DND-41 (cell line): Measurements from ENCODE around the gene ZDHHC14.

Experiments used
- ATAC-seq: fragments of 200-7000 bp; cut with Tn5 transposase; 3 replicates; pipeline ENCODE4 v1.9.1; 2021; ENCODE audit warnings: low read depth; ENCODE audit not compliant: insufficient read depth
- DNase-seq: peaks from one replicate; pipeline ENCODE4 v3.0.0-alpha.2; 2020
- H2AFZ ChIP-seq: 2 replicates; pipeline ENCODE4 v1.6.0; 2012; ENCODE audit warnings: low read depth, low read length
- H3K27ac ChIP-seq: 2 replicates; pipeline ENCODE4 v1.5.1; 2012; ENCODE audit warnings: low read length, inconsistent platforms
- H3K27me3 ChIP-seq: fragments of 200-600 bp; sonication (generic); 2 replicates; pipeline ENCODE4 v1.6.0; 2012; ENCODE audit warnings: low read length, mild to moderate bottlenecking, inconsistent platforms; ENCODE audit not compliant: insufficient read depth, poor library complexity
- H3K36me3 ChIP-seq: 2 replicates; pipeline ENCODE4 v1.5.1; 2012; ENCODE audit warnings: low read length, inconsistent platforms; ENCODE audit not compliant: insufficient read depth
- H3K4me1 ChIP-seq: 2 replicates; pipeline ENCODE4 v1.5.1; 2012; ENCODE audit warnings: mild to moderate bottlenecking, low read length; ENCODE audit not compliant: insufficient read depth
- H3K4me2 ChIP-seq: 2 replicates; pipeline ENCODE4 v1.6.0; 2012; ENCODE audit warnings: mild to moderate bottlenecking, moderate library complexity, low read length, inconsistent platforms; ENCODE audit not compliant: insufficient read depth
- H3K4me3 ChIP-seq, 2 experiments: fragments of 200-600 bp in 1 of 2; shearing (Covaris generic) in 1 of 2; 2 replicates each; pipeline ENCODE4 v1.5.1; 2012 to 2016; ENCODE audit warnings: inconsistent platforms in 2 of 2, low read length in 2 of 2, mild to moderate bottlenecking in 2 of 2, low read depth in 1 of 2, moderate library complexity in 1 of 2
- H3K79me2 ChIP-seq: 2 replicates; pipeline ENCODE4 v1.6.0; 2012; ENCODE audit warnings: low read length, inconsistent platforms; ENCODE audit not compliant: insufficient read depth
- H3K9ac ChIP-seq: 2 replicates; pipeline ENCODE4 v1.6.0; 2012; ENCODE audit warnings: low read depth, mild to moderate bottlenecking, inconsistent platforms, low read length, moderate library complexity
- H3K9me3 ChIP-seq: 2 replicates; pipeline ENCODE4 v1.5.1; 2012; ENCODE audit warnings: low read length, moderate library complexity, mild to moderate bottlenecking, inconsistent platforms; ENCODE audit not compliant: insufficient read depth, severe bottlenecking
- H4K20me1 ChIP-seq: 2 replicates; pipeline ENCODE4 v1.6.0; 2012; ENCODE audit warnings: low read length; ENCODE audit not compliant: insufficient read depth
- CTCF ChIP-seq: IDR thresholded peaks from 2 replicates; pipeline ENCODE4 v1.5.1; 2012; ENCODE audit warnings: borderline replicate concordance, low read length, moderate library complexity, mild to moderate bottlenecking; ENCODE audit not compliant: poor library complexity, severe bottlenecking; ENCODE audit errors: extremely low read depth
- EZH2 ChIP-seq: IDR thresholded peaks from 3 replicates; pipeline ENCODE4 v1.6.1; 2012; ENCODE audit warnings: borderline replicate concordance, low read depth, mild to moderate bottlenecking, moderate library complexity, low read length, inconsistent platforms; ENCODE audit not compliant: severe bottlenecking

ZDHHC14 gene

GRCh38 chr6:157709555-157709954, 328.6 kb downstream of the ZDHHC14 start:
- ATAC-seq (no peak), DNase-seq (no peak)
- no peak overlapping the region for H3K27ac ChIP-seq
- no peak overlapping the region for H2AFZ ChIP-seq
- peaks cover 11% of the 10 kb centered on the region for H3K27me3 ChIP-seq
- no peaks in the 10 kb centered on the region for H3K4me1 ChIP-seq
- H3K79me2 ChIP-seq, result no peaks in the 10 kb centered on the region
- H3K4me2 ChIP-seq, result no peak overlapping the region
- no peak overlapping the region for H3K4me3 ChIP-seq
- no peak overlapping the region for H3K9ac ChIP-seq
- TF ChIP-seq EZH2 (no peak), CTCF (no peak)
- no peaks in the 10 kb centered on the region for H3K9me3 ChIP-seq
- H4K20me1 ChIP-seq, result no peaks in the 10 kb centered on the region
- no peaks in the 10 kb centered on the region for H3K36me3 ChIP-seq

- Histone ChIP-seq H3K27me3 (peaks cover 12% of the 10 kb centered on the region), H3K4me2 (no peak overlapping the region), H3K4me1 (no peaks in the 10 kb centered on the region), H3K27ac (no peak overlapping the region), H3K36me3 (no peaks in the 10 kb centered on the region), H3K79me2 (no peaks in the 10 kb centered on the region), H2AFZ (no peak overlapping the region), H3K4me3 (no peak overlapping the region), H4K20me1 (no peaks in the 10 kb centered on the region), H3K9me3 (no peaks in the 10 kb centered on the region), H3K9ac (no peak overlapping the region)
- no peak for DNase-seq
- TF ChIP-seq EZH2, result no peak
- no peak for TF ChIP-seq CTCF
- ATAC-seq, result no peak
Measured at GRCh38 chr6:157710604-157711003, 329.6 kb downstream of the ZDHHC14 start.

GRCh38 chr6:157711060-157711459, 330.1 kb downstream of the ZDHHC14 start:
- Histone ChIP-seq H2AFZ (no peak overlapping the region), H3K9me3 (no peaks in the 10 kb centered on the region), H3K4me3 (no peak overlapping the region), H3K27me3 (peaks cover 12% of the 10 kb centered on the region), H3K27ac (no peak overlapping the region), H3K4me2 (no peak overlapping the region), H3K9ac (no peak overlapping the region), H4K20me1 (no peaks in the 10 kb centered on the region), H3K4me1 (no peaks in the 10 kb centered on the region), H3K36me3 (no peaks in the 10 kb centered on the region), H3K79me2 (no peaks in the 10 kb centered on the region)
- no peak for TF ChIP-seq EZH2
- no peak for TF ChIP-seq CTCF
- DNase-seq (no peak), ATAC-seq (no peak)

- Histone ChIP-seq H3K27ac (no peak overlapping the region), H3K79me2 (no peaks in the 10 kb centered on the region), H3K9me3 (no peaks in the 10 kb centered on the region), H4K20me1 (no peaks in the 10 kb centered on the region), H3K27me3 (peaks cover 10% of the 10 kb centered on the region), H3K4me3 (no peak overlapping the region), H3K4me1 (no peaks in the 10 kb centered on the region), H3K4me2 (no peak overlapping the region), H2AFZ (no peak overlapping the region), H3K9ac (no peak overlapping the region), H3K36me3 (no peaks in the 10 kb centered on the region)
- no peak for DNase-seq
- TF ChIP-seq EZH2 (no peak), CTCF (no peak)
- ATAC-seq, result no peak
Measured at GRCh38 chr6:157712585-157713295, 331.8 kb downstream of the ZDHHC14 start.
